PC-3 (cell line): ENCODE measurements around the gene ALDH8A1. TPM values are rescaled to one million over a fixed set of nuclear protein-coding genes. Genes with fewer than 3 reads are reported as not detected.

Source experiments
- ATAC-seq: fragments of 200-7000 bp; cut with Tn5 transposase; 2 replicates; pipeline ENCODE4 v1.9.1; 2020; ENCODE audit warnings: mild to moderate bottlenecking, moderate library complexity
- BruUV-seq: library from RNA; stranded (reverse); fragments of 400-500 nt; replicated peaks from 2 replicates; lab custom pipeline; 2021; lab: Mats Ljungman, UMichigan
- CTCF ChIA-PET: fragments of 300-600 bp; sonication (Branson Sonifier 250); formaldehyde crosslinking; loops from one replicate; lab custom pipeline; 2022; ENCODE audit warnings: antibody characterized with exemption; lab: Charles Lee
- POLR2A ChIA-PET: fragments of 300-600 bp; sonication (Branson Sonifier 250); formaldehyde crosslinking; loops from one replicate; lab custom pipeline; 2022; ENCODE audit warnings: antibody characterized with exemption; ENCODE audit not compliant: unreplicated experiment; lab: Charles Lee
- DNase-seq: peaks from one replicate; pipeline ENCODE4 v3.0.0-alpha.2; 2015
- H2AFZ ChIP-seq: fragments of 300-600 bp; sonication (generic); 2 replicates; pipeline ENCODE4 v1.6.0; 2016; ENCODE audit warnings: antibody characterized with exemption, low read length
- H3F3A ChIP-seq: fragments of 300-600 bp; sonication (generic); one replicate; pipeline ENCODE4 v1.6.0; 2017; ENCODE audit warnings: antibody characterized with exemption, low read length, control low read depth, mild to moderate bottlenecking; ENCODE audit not compliant: unreplicated experiment
- H3K27ac ChIP-seq: fragments of 300-600 bp; sonication (generic); 2 replicates; pipeline ENCODE4 v1.5.1; 2016; ENCODE audit warnings: mild to moderate bottlenecking, low read length
- H3K27me3 ChIP-seq: fragments of 300-600 bp; sonication (generic); 2 replicates; pipeline ENCODE4 v1.6.1; 2016; ENCODE audit warnings: low read length, mixed read lengths
- H3K36me3 ChIP-seq: fragments of 300-600 bp; sonication (generic); 2 replicates; pipeline ENCODE4 v1.6.1; 2016; ENCODE audit warnings: low read depth, mixed run types, low read length, mixed read lengths
- H3K4me1 ChIP-seq: fragments of 300-600 bp; sonication (generic); 2 replicates; pipeline ENCODE4 v1.5.1; 2016; ENCODE audit warnings: low read length; ENCODE audit not compliant: insufficient read depth
- H3K4me2 ChIP-seq: fragments of 300-600 bp; sonication (generic); 2 replicates; pipeline ENCODE4 v1.6.0; 2016; ENCODE audit warnings: low read length
- H3K4me3 ChIP-seq: fragments of 300-600 bp; sonication (generic); 2 replicates; pipeline ENCODE4 v1.5.1; 2016; ENCODE audit warnings: mild to moderate bottlenecking, low read length, mixed read lengths
- H3K79me2 ChIP-seq: fragments of 300-600 bp; sonication (generic); 2 replicates; pipeline ENCODE4 v1.6.1; 2017; ENCODE audit warnings: low read length, mixed read lengths
- H3K9ac ChIP-seq: fragments of 300-600 bp; sonication (generic); 2 replicates; pipeline ENCODE4 v1.6.0; 2016; ENCODE audit warnings: mild to moderate bottlenecking, low read length
- H3K9me2 ChIP-seq: fragments of 300-600 bp; sonication (generic); replicated peaks from 2 replicates; pipeline ENCODE4 v1.6.1; 2016; ENCODE audit warnings: mixed run types, low read length, mixed read lengths
- H3K9me3 ChIP-seq: fragments of 300-600 bp; sonication (generic); 2 replicates; pipeline ENCODE4 v1.6.1; 2016; ENCODE audit warnings: low read length, mixed read lengths
- H4K20me1 ChIP-seq: fragments of 300-600 bp; sonication (generic); 2 replicates; pipeline ENCODE4 v1.6.1; 2016; ENCODE audit warnings: low read length, mixed read lengths
- CTCF ChIP-seq: fragments of 300-600 bp; sonication (generic); conservative IDR thresholded peaks from 2 replicates; pipeline ENCODE4 v1.5.1; 2017; ENCODE audit warnings: antibody characterized with exemption, low read depth, mild to moderate bottlenecking, low read length
- EZH2 ChIP-seq: fragments of 300-600 bp; sonication (generic); IDR thresholded peaks from one replicate; pipeline ENCODE4 v1.6.1; 2017; ENCODE audit warnings: antibody characterized with exemption, mild to moderate bottlenecking, low read length; ENCODE audit not compliant: unreplicated experiment
- EZH2phosphoT487 ChIP-seq: fragments of 300-600 bp; sonication (generic); IDR thresholded peaks from 2 replicates; pipeline ENCODE4 v1.6.1; 2018; ENCODE audit warnings: mild to moderate bottlenecking, antibody characterized with exemption, low read length, borderline replicate concordance
- intact Hi-C: fragments of 100-400 bp; cut with micrococcal nuclease; formaldehyde crosslinking; loops from 2 replicates; pipeline ENCODE4 v1.9.0; 2023
- total RNA-seq: library from RNA; depleted of rRNA; stranded (reverse); fragments of >200 nt; gene quantifications from 2 replicates; pipeline ENCODE4 v1.2.3, GENCODE V29; 2014

The ALDH8A1 gene
- total RNA-seq, 1 experiment from 2014 or later, result 1.9 TPM

DNA sequence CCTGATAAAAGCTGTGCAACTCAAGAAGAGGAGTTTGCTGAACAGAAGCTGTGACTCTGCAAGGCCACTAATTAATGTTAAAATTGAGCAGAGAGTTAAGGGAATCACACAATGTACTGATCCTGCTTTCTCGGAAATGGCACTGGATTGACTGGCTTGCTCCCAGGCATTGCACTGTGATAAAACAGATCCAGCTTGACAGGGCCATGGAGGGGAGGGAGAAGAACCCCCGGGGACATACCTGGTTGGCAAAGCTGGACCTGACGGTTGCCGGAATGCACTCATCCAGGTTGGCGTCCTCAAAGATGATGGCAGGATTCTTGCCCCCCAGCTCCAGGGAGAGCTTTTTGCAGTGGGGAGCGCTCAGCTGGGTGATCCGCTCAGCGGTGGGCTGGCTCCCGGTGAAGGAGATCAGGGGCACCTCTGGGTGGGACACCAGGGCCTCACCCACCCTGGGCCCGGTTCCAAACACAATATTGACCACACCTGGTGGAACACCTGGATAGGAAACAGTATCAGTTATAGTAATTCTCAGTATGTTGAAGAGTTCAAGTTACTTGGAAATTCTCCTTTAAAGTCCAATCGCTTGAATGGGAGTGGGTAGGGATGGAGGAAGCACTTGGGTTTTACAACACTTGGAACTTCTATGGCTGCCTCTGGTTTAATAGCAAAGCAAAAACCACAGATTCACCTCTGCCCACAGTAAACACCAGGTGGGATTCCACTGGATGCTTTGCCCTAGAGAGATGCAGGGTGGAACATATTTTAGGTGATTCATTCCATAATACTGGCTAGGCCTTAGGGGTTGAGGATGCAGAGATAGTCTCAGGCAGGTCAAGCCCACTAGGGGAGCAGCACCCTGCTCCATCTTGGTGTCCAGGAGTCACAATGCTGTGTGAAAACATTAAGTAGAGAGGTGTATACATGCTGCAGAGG lies 17.1 kb downstream of the ALDH8A1 start:
- no peak overlapping the region for H3K27ac ChIP-seq
- no TSS peak for BruUV-seq

GRCh38 chr6:134932098-134932497 lies 17.8 kb downstream of the ALDH8A1 start:
- no peaks in the 10 kb centered on the region for H3F3A ChIP-seq
- intact Hi-C loops, result no loop called here
- H3K9ac ChIP-seq, result no peak overlapping the region
- BruUV-seq, result no TSS peak
- CTCF ChIA-PET, result no interaction called here
- H3K4me1 ChIP-seq, result peaks cover 4% of the 10 kb centered on the region
- H3K27me3 ChIP-seq, result no peaks in the 10 kb centered on the region
- no peak overlapping the region for H3K4me2 ChIP-seq
- no peaks in the 10 kb centered on the region for H3K9me3 ChIP-seq
- no peak overlapping the region for H3K4me3 ChIP-seq
- H4K20me1 ChIP-seq, result no peaks in the 10 kb centered on the region
- no peaks in the 10 kb centered on the region for H3K9me2 ChIP-seq
- H2AFZ ChIP-seq, result no peak overlapping the region
- ATAC-seq (no peak), DNase-seq (no peak)
- no peak overlapping the region for H3K27ac ChIP-seq
- no peak for TF ChIP-seq EZH2
- TF ChIP-seq CTCF, result no peak
- no peak for TF ChIP-seq EZH2phosphoT487
- no peaks in the 10 kb centered on the region for H3K79me2 ChIP-seq
- POLR2A ChIA-PET, result no interaction called here
- H3K36me3 ChIP-seq, result no peaks in the 10 kb centered on the region

More for the DNA sequence above, 17.1 kb downstream of the ALDH8A1 start:
- intact Hi-C loops, result no loop called here
- CTCF ChIA-PET, result no interaction called here
- Histone ChIP-seq H3K4me2 (no peak overlapping the region), H3F3A (no peaks in the 10 kb centered on the region), H3K9me3 (no peaks in the 10 kb centered on the region), H3K9me2 (no peaks in the 10 kb centered on the region), H4K20me1 (no peaks in the 10 kb centered on the region), H3K4me3 (no peak overlapping the region), H3K79me2 (no peaks in the 10 kb centered on the region), H3K27me3 (no peaks in the 10 kb centered on the region), H3K4me1 (peaks cover 8% of the 10 kb centered on the region), H2AFZ (no peak overlapping the region), H3K36me3 (no peaks in the 10 kb centered on the region), H3K9ac (no peak overlapping the region)
- POLR2A ChIA-PET, result no interaction called here
- DNase-seq (no peak), ATAC-seq (no peak)
- no peak for TF ChIP-seq EZH2phosphoT487
- TF ChIP-seq EZH2, result no peak
- no peak for TF ChIP-seq CTCF

DNA sequence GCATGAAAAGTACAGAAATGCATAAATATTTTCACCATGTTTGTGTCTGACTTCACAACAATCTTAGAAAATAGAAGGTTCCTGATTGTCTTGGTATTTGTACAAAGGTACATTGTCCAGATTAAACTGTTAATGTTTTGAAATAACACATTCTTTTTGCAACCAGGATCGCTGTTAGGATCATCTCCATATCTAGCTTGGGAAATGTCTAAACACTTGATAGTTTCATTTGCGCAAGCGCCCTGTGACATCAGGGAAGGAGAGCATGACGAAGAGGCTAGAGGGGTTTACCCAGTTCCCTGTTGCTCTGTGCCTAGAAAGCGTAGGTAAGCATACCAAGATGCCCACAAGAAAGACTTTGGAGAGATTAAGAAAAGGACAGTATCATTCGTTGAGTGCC lies 19.4 kb downstream of the ALDH8A1 start:
- Histone ChIP-seq H3K36me3 (no peaks in the 10 kb centered on the region), H3K4me3 (no peak overlapping the region), H3F3A (no peaks in the 10 kb centered on the region), H3K4me2 (no peak overlapping the region), H4K20me1 (no peaks in the 10 kb centered on the region), H3K9me2 (no peaks in the 10 kb centered on the region), H3K9ac (no peak overlapping the region), H2AFZ (no peak overlapping the region), H3K9me3 (no peaks in the 10 kb centered on the region), H3K27ac (no peak overlapping the region), H3K27me3 (no peaks in the 10 kb centered on the region), H3K79me2 (no peaks in the 10 kb centered on the region), H3K4me1 (no peaks in the 10 kb centered on the region)
- TF ChIP-seq EZH2 (no peak), EZH2phosphoT487 (no peak), CTCF (no peak)
- POLR2A ChIA-PET, result no interaction called here
- no peak for ATAC-seq
- DNase-seq, result no peak
- CTCF ChIA-PET, result no interaction called here
- intact Hi-C loops, result no loop called here
- no TSS peak for BruUV-seq
